B cell (primary cell): ENCODE data around the gene ZNF618. TPM values are rescaled to one million over a fixed set of nuclear protein-coding genes. Genes with fewer than 3 reads are reported as not detected.

Experiments
- ATAC-seq: fragments of 200-7000 bp; cut with Tn5 transposase; one replicate; pipeline ENCODE4 v1.10.0; 2021; ENCODE audit warnings: low read depth, mild to moderate bottlenecking, moderate number of reproducible peaks, moderate library complexity
- CTCF ChIA-PET: fragments of 350-600 bp; sonication (Branson Sonifier 250); formaldehyde crosslinking; loops from one replicate; lab custom pipeline; 2021; ENCODE audit warnings: antibody characterized with exemption, inconsistent platforms; lab: Charles Lee
- POLR2A ChIA-PET: fragments of 350-600 bp; sonication (Branson Sonifier 250); formaldehyde crosslinking; loops from one replicate; lab custom pipeline; 2021; ENCODE audit warnings: antibody characterized with exemption; lab: Charles Lee
- DNase-seq: peaks from one replicate; pipeline ENCODE4 v3.0.0; 2013
- H2AFZ ChIP-seq: 2 replicates; pipeline ENCODE4 v1.6.1; 2012; ENCODE audit warnings: mild to moderate bottlenecking, low read depth, low read length; ENCODE audit not compliant: insufficient read depth, poor library complexity, severe bottlenecking
- H3K27ac ChIP-seq, 2 donors: 1 replicate in 1 of 2; 2 replicates in 1 of 2; pipeline ENCODE4 v1.5.1; 2012 to 2013; ENCODE audit warnings: low read length in 2 of 2, mild to moderate bottlenecking in 2 of 2, moderate library complexity in 1 of 2
- H3K27me3 ChIP-seq, 4 experiments: fragments of 200-600 bp in 1 of 4; sonication (generic) in 1 of 4; replicated peaks in 1 of 4; 1 replicate in 2 of 4; 2 replicates in 2 of 4; pipeline versions ENCODE4 v1.6.1 to v1.7.0; 2013 to 2016; ENCODE audit warnings: low read length in 3 of 4, mild to moderate bottlenecking in 2 of 4, mixed read lengths in 1 of 4, moderate library complexity in 1 of 4; ENCODE audit not compliant: insufficient read depth in 4 of 4, control insufficient read depth in 3 of 4; ENCODE audit errors: control extremely low read depth in 1 of 4
- H3K36me3 ChIP-seq, 2 experiments: replicated peaks in 1 of 2; 1 replicate in 1 of 2; 2 replicates in 1 of 2; pipeline versions ENCODE4 v1.6.1 to v1.7.1; 2013; ENCODE audit warnings: low read length in 1 of 2; ENCODE audit not compliant: insufficient read depth in 2 of 2, control insufficient read depth in 1 of 2; ENCODE audit errors: control extremely low read depth in 1 of 2, extremely low read depth in 1 of 2
- H3K4me1 ChIP-seq, 2 donors: fragments of 200-600 bp in 1 of 2; sonication (generic) in 1 of 2; 1 replicate in 1 of 2; 2 replicates in 1 of 2; pipeline versions ENCODE4 v1.5.1 to v1.6.1; 2013 to 2017; ENCODE audit warnings: low read length in 2 of 2; ENCODE audit not compliant: control insufficient read depth in 2 of 2, insufficient read depth in 2 of 2
- H3K4me2 ChIP-seq: replicated peaks from 2 replicates; pipeline ENCODE3; 2012; ENCODE audit warnings: mild to moderate bottlenecking, low read depth, low read length; ENCODE audit not compliant: poor library complexity, severe bottlenecking
- H3K4me3 ChIP-seq, 5 experiments: fragments of 200-600 bp in 1 of 5; sonication (generic) in 1 of 5; 1 replicate in 3 of 5; 2 replicates in 2 of 5; pipeline versions ENCODE4 v1.5.1 to v1.7.0; 2011 to 2016; ENCODE audit warnings: low read length in 4 of 5, mild to moderate bottlenecking in 4 of 5, low read depth in 2 of 5, control low read depth in 1 of 5, moderate library complexity in 1 of 5; ENCODE audit not compliant: insufficient read depth in 1 of 5; ENCODE audit errors: control extremely low read depth in 1 of 5, extremely low read depth in 1 of 5
- H3K79me2 ChIP-seq: fragments of 200-600 bp; sonication (generic); one replicate; pipeline ENCODE4 v1.6.0; 2016; ENCODE audit warnings: low read length; ENCODE audit not compliant: control insufficient read depth, insufficient read depth
- H3K9ac ChIP-seq: fragments of 200-600 bp; sonication (generic); 2 replicates; pipeline ENCODE4 v1.6.1; 2017; ENCODE audit warnings: mild to moderate bottlenecking, low read length, moderate library complexity
- H3K9me3 ChIP-seq, 3 donors: one replicate each; pipeline versions ENCODE4 v1.6.1 to v1.7.1; 2013; ENCODE audit warnings: low read length in 2 of 3; ENCODE audit not compliant: control insufficient read depth in 2 of 3, insufficient read depth in 1 of 3; ENCODE audit errors: control extremely low read depth in 1 of 3
- H4K20me1 ChIP-seq: 2 replicates; pipeline ENCODE4 v1.6.0; 2012; ENCODE audit warnings: mild to moderate bottlenecking, low read length; ENCODE audit not compliant: insufficient read depth, control insufficient read depth, poor library complexity, severe bottlenecking
- H3K27ac Mint-ChIP-seq: one replicate; pipeline ENCODE4 v1.8.0; 2021; ENCODE audit warnings: mixed read lengths
- H3K27me3 Mint-ChIP-seq: one replicate; pipeline ENCODE4 v1.8.0; 2021; ENCODE audit warnings: mixed read lengths
- H3K4me1 Mint-ChIP-seq: one replicate; pipeline ENCODE4 v1.8.0; 2021; ENCODE audit warnings: mixed read lengths
- H3K4me3 Mint-ChIP-seq: one replicate; pipeline ENCODE4 v1.8.0; 2021; ENCODE audit warnings: mixed read lengths
- H3K9me3 Mint-ChIP-seq: one replicate; pipeline ENCODE4 v1.8.0; 2022; ENCODE audit warnings: mixed read lengths; ENCODE audit not compliant: insufficient read depth
- EZH2 ChIP-seq: IDR thresholded peaks from 2 replicates; pipeline ENCODE4 v1.6.1; 2012; ENCODE audit warnings: borderline replicate concordance, low read depth, mild to moderate bottlenecking, moderate library complexity, low read length; ENCODE audit not compliant: insufficient read depth, poor library complexity, severe bottlenecking
- WGBS: methylation state at CpG from one replicate; pipeline ENCODE4 v1.1.5; 2013; ENCODE audit warnings: missing lambda C conversion rate; ENCODE audit not compliant: insufficient coverage; 5-methylcytosine and 5-hydroxymethylcytosine counted together
- intact Hi-C: fragments of 100-400 bp; cut with micrococcal nuclease; formaldehyde crosslinking; loops from one replicate; pipeline ENCODE4 v1.10.0; 2022
- polyA plus RNA-seq: library from polyadenylated mRNA; depleted of rRNA; stranded (reverse); fragments of >200 nt; gene quantifications from 2 replicates; pipeline ENCODE4 v1.2.3, GENCODE V29; 2012
- total RNA-seq, 2 donors: library from RNA; stranded (reverse); fragments of 120-200 nt in 1 of 2; gene quantifications; 1 replicate in 1 of 2; 2 replicates in 1 of 2; pipeline versions ENCODE4 v1.2.3 to v1.2.4, GENCODE V29; 2013 to 2022
- TF ChIP-seq, protein P1 (sequence below): fragments of 200-600 bp; IDR thresholded peaks from one replicate; pipeline ENCODE4 v1.8.0; 2022; ENCODE audit warnings: antibody characterized with exemption, mild to moderate bottlenecking

ZNF618 gene
- total and polyA plus RNA-seq, 2 donors (not counting 1 experiment from before 2014, with no cell fraction given) = 1.4 to 2.5 TPM

DNA sequence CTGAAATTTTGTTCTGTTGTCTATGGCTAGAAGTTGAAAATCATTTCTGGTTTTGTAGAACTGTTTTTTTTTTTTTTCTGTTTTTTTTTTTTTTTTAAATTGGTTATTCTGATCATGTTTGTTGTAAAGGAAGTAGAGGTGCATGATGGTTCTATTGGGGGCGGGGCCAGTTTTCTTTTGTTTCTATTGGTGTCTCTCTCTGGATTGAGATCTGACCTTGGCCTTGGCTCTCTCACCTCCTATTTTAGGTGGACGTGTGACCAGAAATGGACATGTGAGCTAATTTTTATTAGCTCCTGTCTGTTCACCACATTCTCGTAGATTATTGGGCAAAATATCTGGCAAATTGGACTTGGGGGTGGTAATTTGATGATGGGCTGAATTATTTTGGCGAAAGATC lies 3.2 kb downstream of the ZNF618 start:
- no peak overlapping the region for H3K27ac ChIP-seq
- DNase-seq (no peak), ATAC-seq (no peak)
- TF ChIP-seq, protein P1, sequence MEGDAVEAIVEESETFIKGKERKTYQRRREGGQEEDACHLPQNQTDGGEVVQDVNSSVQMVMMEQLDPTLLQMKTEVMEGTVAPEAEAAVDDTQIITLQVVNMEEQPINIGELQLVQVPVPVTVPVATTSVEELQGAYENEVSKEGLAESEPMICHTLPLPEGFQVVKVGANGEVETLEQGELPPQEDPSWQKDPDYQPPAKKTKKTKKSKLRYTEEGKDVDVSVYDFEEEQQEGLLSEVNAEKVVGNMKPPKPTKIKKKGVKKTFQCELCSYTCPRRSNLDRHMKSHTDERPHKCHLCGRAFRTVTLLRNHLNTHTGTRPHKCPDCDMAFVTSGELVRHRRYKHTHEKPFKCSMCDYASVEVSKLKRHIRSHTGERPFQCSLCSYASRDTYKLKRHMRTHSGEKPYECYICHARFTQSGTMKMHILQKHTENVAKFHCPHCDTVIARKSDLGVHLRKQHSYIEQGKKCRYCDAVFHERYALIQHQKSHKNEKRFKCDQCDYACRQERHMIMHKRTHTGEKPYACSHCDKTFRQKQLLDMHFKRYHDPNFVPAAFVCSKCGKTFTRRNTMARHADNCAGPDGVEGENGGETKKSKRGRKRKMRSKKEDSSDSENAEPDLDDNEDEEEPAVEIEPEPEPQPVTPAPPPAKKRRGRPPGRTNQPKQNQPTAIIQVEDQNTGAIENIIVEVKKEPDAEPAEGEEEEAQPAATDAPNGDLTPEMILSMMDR = no peak
- TF ChIP-seq EZH2 = no peak
- 100% methylated on average over 2 of the region's 4 CpGs for WGBS
- H3K79me2 ChIP-seq = no peaks in the 10 kb centered on the region
- H3K36me3 ChIP-seq = no peaks in the 10 kb centered on the region
- H4K20me1 ChIP-seq = no peaks in the 10 kb centered on the region
- ChIA-PET CTCF (no interaction called here), POLR2A (no interaction called here)
- no peak overlapping the region for H3K4me2 ChIP-seq
- H3K9ac ChIP-seq = no peak overlapping the region
- peaks cover 4% of the 10 kb centered on the region for H3K4me1 Mint-ChIP-seq
- no peaks in the 10 kb centered on the region for H3K9me3 ChIP-seq
- H3K27me3 Mint-ChIP-seq = peaks cover 25% of the 10 kb centered on the region
- H3K9me3 Mint-ChIP-seq = no peaks in the 10 kb centered on the region
- H3K4me3 ChIP-seq = no peak overlapping the region
- H3K4me3 Mint-ChIP-seq = no peak overlapping the region
- no peak overlapping the region for H3K27ac Mint-ChIP-seq
- no peak overlapping the region for H2AFZ ChIP-seq
- peaks cover 0 to 3% (median 0%) of the 10 kb centered on the region in 4 experiments for H3K27me3 ChIP-seq
- intact Hi-C loops = loop anchor here (10.0 kb wide), 1 partner anchor 605 kb away; the partner anchor contains the start of genes CDC26 and PRPF4
- H3K4me1 ChIP-seq = peaks cover 0 to 3% of the 10 kb centered on the region in 2 donors

DNA sequence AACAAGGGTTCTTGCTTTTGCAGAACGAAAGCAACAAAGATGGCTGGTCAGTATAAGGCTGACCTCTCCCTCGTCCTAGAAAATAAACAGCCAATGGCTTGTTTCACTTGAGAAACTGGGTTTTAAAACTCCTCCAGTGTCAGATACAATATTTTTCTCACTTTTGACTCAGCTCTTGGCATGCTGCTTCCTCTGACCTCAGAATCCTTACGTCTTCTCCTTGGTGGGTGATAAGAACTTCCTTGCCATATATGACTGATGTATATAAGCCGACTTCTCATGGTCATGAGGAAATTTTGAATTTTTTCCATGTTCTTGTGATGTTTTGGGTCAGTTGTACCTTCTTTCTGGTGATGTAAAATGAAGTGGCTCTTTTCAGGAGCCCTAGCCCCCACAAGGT lies 3.8 kb downstream of the ZNF618 start:
- peaks cover 0 to 3% of the 10 kb centered on the region in 2 donors for H3K4me1 ChIP-seq
- intact Hi-C loops = loop anchor here (10.0 kb wide), 1 partner anchor 605 kb away; the partner anchor contains the start of genes CDC26 and PRPF4
- H3K4me1 Mint-ChIP-seq = peaks cover 4% of the 10 kb centered on the region
- no peak overlapping the region for H3K4me2 ChIP-seq
- CTCF ChIA-PET = no interaction called here
- no peak overlapping the region for H3K27ac ChIP-seq
- no peak overlapping the region for H2AFZ ChIP-seq
- no peaks in the 10 kb centered on the region for H4K20me1 ChIP-seq
- H3K79me2 ChIP-seq = no peaks in the 10 kb centered on the region
- no peak overlapping the region for H3K4me3 Mint-ChIP-seq
- H3K27ac Mint-ChIP-seq = no peak overlapping the region
- DNase-seq = no peak
- ATAC-seq = no peak
- POLR2A ChIA-PET = no interaction called here
- 100% methylated on average over 2 of the region's 4 CpGs for WGBS
- no peaks in the 10 kb centered on the region for H3K9me3 ChIP-seq
- TF ChIP-seq, protein P1 = no peak
- TF ChIP-seq EZH2 = no peak
- H3K9ac ChIP-seq = no peak overlapping the region
- peaks cover 0 to 2% (median 0%) of the 10 kb centered on the region in 4 experiments for H3K27me3 ChIP-seq
- H3K36me3 ChIP-seq = no peaks in the 10 kb centered on the region
- H3K27me3 Mint-ChIP-seq = peaks cover 25% of the 10 kb centered on the region
- no peak overlapping the region for H3K4me3 ChIP-seq
- no peaks in the 10 kb centered on the region for H3K9me3 Mint-ChIP-seq
